Fibroblast of skin of right biceps (primary cell): ENCODE measurements around the gene SGIP1.
"Not testable (repeated sequence)": the region's sequence is repeated elsewhere in the genome, so short reads cannot be mapped to it uniquely, and the experiment has no call there.

Experiments used
- DNase-seq: peaks from one replicate; pipeline ENCODE4 v3.0.0-alpha.2; 2013

The SGIP1 gene

DNA sequence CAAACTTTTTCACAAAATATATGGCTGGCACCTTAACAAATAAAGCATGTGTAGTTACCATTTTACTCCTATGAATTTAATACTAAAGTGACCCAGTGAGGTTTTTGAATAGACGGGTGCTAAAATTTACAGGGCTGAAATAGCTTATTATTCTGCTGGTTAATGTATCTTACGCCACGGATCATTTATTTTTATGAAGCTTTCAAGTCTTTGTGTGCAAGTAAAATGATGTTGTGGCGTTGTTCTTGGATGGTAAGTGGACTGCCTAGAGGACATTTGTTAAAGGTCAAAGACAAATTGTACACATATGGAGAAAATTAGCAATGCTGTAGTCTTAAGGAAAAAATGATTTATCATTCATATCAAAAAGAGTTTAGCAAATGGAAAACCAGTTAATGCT is 244.3 kb downstream of the SGIP1 start:
- DNase-seq, result no peak

DNA sequence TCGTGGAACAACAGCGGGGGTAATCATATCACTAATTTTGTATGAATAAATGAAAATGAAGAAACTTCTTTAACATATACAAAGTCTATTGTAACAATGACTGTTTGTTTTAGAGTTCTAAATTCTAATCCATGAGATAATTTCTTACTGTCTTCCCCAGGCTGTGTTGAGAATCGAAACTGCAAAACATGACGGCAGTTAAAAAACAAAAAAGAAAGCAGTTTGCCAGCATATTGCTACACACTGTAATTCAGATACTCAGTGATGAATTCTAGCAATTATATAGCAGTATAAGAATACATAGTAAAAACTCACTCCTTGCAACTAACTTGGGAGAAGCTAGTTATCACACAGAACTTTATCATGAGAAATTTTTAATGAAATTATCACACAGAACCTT is 245.0 kb downstream of the SGIP1 start:
- no peak for DNase-seq

- no peak for DNase-seq
Observed at GRCh38 chr1:66779475-66780078, 245.6 kb downstream of the SGIP1 start.

GRCh38 chr1:66785800-66786199 is 251.8 kb downstream of the SGIP1 start:
- not testable (repeated sequence) for DNase-seq

DNA sequence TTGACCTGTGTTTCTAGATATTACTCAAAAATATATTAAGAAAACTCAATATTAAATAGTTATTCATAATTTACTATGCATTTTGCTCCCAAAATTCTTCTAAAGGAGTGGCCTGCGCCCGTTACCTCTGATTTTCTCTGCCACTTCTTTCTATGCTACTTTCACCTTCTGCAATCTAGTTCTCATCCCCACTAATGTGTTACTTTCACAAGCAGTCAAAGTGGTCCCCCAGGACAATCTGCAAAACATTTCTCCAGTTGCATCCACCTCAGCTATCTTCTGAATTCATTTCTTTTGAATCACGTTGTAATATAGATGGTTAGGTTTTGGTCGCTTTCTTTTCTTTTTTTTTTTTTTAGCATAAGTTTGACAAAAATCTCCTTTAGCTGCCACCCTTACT is 253.7 kb downstream of the SGIP1 start:
- DNase-seq, result no peak

DNA sequence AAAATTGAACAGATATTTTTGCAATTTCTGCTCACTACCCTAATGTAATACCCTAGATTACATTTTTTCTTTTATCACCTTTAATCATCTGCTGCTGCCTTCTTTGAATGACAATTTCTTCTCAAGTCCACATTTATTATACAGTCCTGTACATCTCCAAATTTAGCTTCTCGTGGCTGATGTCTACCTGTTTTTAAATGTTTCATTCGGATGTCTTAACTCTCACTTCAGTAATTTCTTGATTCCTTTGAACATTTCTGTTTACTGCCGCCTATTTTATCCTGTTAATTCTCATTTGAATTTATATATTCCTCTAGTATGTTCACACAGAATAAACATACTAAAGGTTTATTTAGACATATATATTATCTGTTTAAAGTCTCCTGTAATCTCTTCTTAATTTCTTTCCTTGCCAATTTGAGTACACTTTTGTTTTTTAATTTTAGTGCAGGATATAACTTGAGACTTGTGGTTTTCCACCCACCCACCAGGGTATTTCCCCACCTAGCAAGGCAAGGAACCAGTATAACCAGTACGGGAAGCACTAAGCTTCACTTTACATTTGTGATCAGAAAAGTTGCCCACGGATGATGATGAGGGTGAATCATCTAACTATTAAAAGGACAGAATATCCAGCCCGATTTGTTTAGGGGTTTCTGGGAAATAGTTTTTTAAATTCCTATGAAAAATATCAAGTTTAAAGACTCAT is 254.4 kb downstream of the SGIP1 start:
- DNase-seq, result no peak

DNA sequence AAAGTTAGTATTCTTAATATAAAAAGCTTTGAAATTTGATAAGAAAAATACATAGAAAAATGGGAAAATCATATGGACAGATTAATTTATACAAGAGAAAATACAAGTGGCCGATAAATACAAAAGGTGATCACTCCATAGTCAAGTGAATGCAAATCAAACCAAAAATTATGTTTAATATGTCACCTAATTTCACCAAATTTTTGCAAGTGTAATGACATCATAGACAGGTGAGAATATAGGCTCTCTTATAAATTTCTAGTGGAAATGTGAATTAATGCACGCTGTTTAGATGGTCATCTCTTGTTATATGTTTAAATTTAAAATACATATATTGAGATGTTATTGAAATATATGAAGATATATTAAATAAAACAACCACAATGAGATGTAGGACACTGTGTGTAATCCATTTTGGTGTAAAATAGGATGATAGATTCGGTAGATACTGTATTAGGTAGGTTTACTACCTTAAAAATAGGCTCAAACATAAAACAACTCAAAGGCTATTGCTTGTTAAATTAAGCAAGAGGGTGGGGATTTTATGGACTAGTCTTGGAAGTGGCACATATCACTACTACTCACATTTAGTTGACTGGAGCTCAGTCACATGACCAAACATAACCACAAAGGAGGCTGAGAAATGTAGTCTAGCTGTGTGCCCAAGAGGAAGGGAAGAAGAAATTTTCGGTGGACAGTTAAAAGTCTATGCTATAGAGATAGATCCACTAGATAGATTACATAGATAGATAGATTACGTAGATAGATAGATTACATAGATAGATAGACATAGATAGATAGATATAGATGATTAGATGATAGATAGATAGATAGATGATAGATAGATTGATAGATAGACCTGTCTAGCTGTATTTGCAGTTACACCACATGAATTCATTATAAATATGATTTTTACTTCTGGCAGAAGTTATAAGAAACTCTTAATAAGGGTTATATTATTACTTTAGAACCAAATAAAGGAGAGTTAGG is 258.0 kb downstream of the SGIP1 start:
- DNase-seq, result no peak

DNA sequence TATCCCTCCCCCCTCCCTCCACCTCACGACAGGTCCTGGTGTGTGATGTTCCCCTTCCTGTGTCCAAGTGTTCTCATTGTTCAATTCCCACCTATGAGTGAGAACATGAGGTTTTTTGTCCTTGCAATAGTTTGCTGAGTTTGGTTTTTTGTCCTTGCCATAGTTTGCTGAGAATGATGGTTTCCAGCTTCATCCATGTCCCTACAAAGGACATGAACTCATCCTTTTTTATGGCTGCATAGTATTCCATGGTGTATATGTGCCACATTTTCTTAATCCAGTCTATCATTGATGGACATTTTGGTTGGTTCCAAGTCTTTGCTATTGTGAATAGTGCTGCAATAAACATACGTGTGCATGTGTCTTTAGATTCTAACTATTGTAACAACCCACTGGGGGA is 261.9 kb downstream of the SGIP1 start:
- DNase-seq, result not testable (repeated sequence)
